GM12878 (cell line): ENCODE data around the gene C9orf40. TPM values are rescaled to one million over a fixed set of nuclear protein-coding genes. Genes with fewer than 3 reads are reported as not detected.

Experiments used
- BMI1 ChIP-seq: fragments of 450-650 bp; IDR thresholded peaks from 2 replicates; pipeline ENCODE4 v1.6.1; 2016; ENCODE audit warnings: mild to moderate bottlenecking, moderate library complexity, borderline replicate concordance
- CREB1 ChIP-seq: IDR thresholded peaks from 2 replicates; pipeline ENCODE4 v1.6.1; 2012; ENCODE audit warnings: low read depth, mild to moderate bottlenecking, inconsistent platforms
- DPF2 ChIP-seq: fragments of 450-650 bp; IDR thresholded peaks from 2 replicates; pipeline ENCODE4 v1.6.1; 2017; ENCODE audit warnings: mild to moderate bottlenecking
- EP300 ChIP-seq, 2 experiments: fragments of 150-350 bp in 1 of 2; IDR thresholded peaks; 2 replicates each; pipeline ENCODE4 v1.6.1; 2011 to 2012; ENCODE audit warnings: low read depth in 2 of 2, low read length in 2 of 2, borderline replicate concordance in 1 of 2, improper control_type of control experiment in 1 of 2, inconsistent platforms in 1 of 2; ENCODE audit not compliant: control insufficient read depth in 1 of 2
- JUNB ChIP-seq: IDR thresholded peaks from 2 replicates; pipeline ENCODE4 v1.6.1; 2016; ENCODE audit warnings: antibody characterized with exemption, mild to moderate bottlenecking
- KDM1A ChIP-seq: fragments of 200-600 bp; sonication (generic); IDR thresholded peaks from 2 replicates; pipeline ENCODE4 v1.6.1; 2016; ENCODE audit warnings: borderline replicate concordance
- MXI1 ChIP-seq: fragments of 150-350 bp; IDR thresholded peaks from 2 replicates; pipeline ENCODE4 v1.6.1; 2011; ENCODE audit warnings: low read depth, mild to moderate bottlenecking, inconsistent platforms, low read length, improper control_type of control experiment
- NFYA ChIP-seq: IDR thresholded peaks from 2 replicates; pipeline ENCODE4 v1.6.1; 2011; ENCODE audit warnings: low read depth, mild to moderate bottlenecking, low read length, improper control_type of control experiment, borderline replicate concordance
- NR2C1 ChIP-seq: fragments of 450-650 bp; IDR thresholded peaks from 2 replicates; pipeline ENCODE4 v1.6.1; 2017; ENCODE audit warnings: antibody characterized with exemption, mild to moderate bottlenecking, moderate library complexity
- NR2F1 ChIP-seq: fragments of 450-650 bp; conservative IDR thresholded peaks from 2 replicates; pipeline ENCODE4 v1.6.1; 2017; ENCODE audit warnings: mild to moderate bottlenecking
- SMC3 ChIP-seq: IDR thresholded peaks from 2 replicates; pipeline ENCODE4 v1.6.1; 2011; ENCODE audit warnings: low read length, improper control_type of control experiment, borderline replicate concordance
- SRF ChIP-seq, 2 experiments: IDR thresholded peaks; 2 replicates each; pipeline ENCODE4 v1.6.1; 2011; ENCODE audit warnings: low read depth in 2 of 2, low read length in 2 of 2, mild to moderate bottlenecking in 1 of 2, moderate library complexity in 1 of 2
- SUPT20H ChIP-seq: IDR thresholded peaks from 2 replicates; pipeline ENCODE4 v1.6.1; 2011; ENCODE audit warnings: low read depth, mild to moderate bottlenecking, low read length, moderate library complexity, borderline replicate concordance; ENCODE audit not compliant: control insufficient read depth
- TCF12 ChIP-seq: IDR thresholded peaks from 2 replicates; pipeline ENCODE4 v1.6.1; 2011; ENCODE audit warnings: low read depth, mild to moderate bottlenecking, low read length
- polyA plus RNA-seq, 11 experiments: library from polyadenylated mRNA; depleted of rRNA in 4 of 11; unstranded in 6 of 11; stranded (reverse) in 5 of 11; fragments of >200 nt; fragmentation: Nextera tagmentation in 4 of 11; fragmentation: Illumina TruSeq in 1 of 11; extraction: Ambion mirVana in 4 of 11; extraction: Trizol in 1 of 11; gene quantifications; 1 replicate in 1 of 11; 2 replicates in 10 of 11; pipeline versions ENCODE4 v1.2.1 to v1.2.3, GENCODE V29; 2011 to 2016; ENCODE audit warnings: inconsistent platforms in 2 of 11, missing spikeins in 2 of 11, low read depth in 1 of 11
- total RNA-seq, 4 experiments: library from RNA; depleted of rRNA in 3 of 4; stranded (reverse); fragments of >200 nt in 3 of 4; fragmentation: Illumina TruSeq in 1 of 4; extraction: Trizol in 1 of 4; gene quantifications; 2 replicates each; pipeline versions ENCODE4 v1.2.1 to v1.2.3, GENCODE V29; 2013 to 2021
- TF ChIP-seq, protein P1 (sequence below): fragments of 450-650 bp; IDR thresholded peaks from 2 replicates; pipeline ENCODE4 v1.6.1; 2017; ENCODE audit warnings: mild to moderate bottlenecking, low read depth, inconsistent platforms; ENCODE audit not compliant: poor library complexity, severe bottlenecking
- TF ChIP-seq, protein P2 (sequence below): fragments of 450-650 bp; IDR thresholded peaks from 2 replicates; pipeline ENCODE4 v1.6.1; 2017; ENCODE audit warnings: antibody characterized with exemption, mild to moderate bottlenecking, moderate library complexity
- TF ChIP-seq, protein P3 (sequence below): fragments of 450-650 bp; IDR thresholded peaks from 2 replicates; pipeline ENCODE4 v1.6.1; 2017; ENCODE audit warnings: mild to moderate bottlenecking, moderate library complexity
- TF ChIP-seq, protein P4 (sequence below): fragments of 450-650 bp; IDR thresholded peaks from 2 replicates; pipeline ENCODE4 v1.6.1; 2016; ENCODE audit warnings: mild to moderate bottlenecking

C9orf40 gene
- total and polyA plus RNA-seq, 10 of the 15 experiments (the other 5 are each of a cell fraction or from before 2014, with no cell fraction given), result 6.8 to 30.9 (median 11.5) TPM

DNA sequence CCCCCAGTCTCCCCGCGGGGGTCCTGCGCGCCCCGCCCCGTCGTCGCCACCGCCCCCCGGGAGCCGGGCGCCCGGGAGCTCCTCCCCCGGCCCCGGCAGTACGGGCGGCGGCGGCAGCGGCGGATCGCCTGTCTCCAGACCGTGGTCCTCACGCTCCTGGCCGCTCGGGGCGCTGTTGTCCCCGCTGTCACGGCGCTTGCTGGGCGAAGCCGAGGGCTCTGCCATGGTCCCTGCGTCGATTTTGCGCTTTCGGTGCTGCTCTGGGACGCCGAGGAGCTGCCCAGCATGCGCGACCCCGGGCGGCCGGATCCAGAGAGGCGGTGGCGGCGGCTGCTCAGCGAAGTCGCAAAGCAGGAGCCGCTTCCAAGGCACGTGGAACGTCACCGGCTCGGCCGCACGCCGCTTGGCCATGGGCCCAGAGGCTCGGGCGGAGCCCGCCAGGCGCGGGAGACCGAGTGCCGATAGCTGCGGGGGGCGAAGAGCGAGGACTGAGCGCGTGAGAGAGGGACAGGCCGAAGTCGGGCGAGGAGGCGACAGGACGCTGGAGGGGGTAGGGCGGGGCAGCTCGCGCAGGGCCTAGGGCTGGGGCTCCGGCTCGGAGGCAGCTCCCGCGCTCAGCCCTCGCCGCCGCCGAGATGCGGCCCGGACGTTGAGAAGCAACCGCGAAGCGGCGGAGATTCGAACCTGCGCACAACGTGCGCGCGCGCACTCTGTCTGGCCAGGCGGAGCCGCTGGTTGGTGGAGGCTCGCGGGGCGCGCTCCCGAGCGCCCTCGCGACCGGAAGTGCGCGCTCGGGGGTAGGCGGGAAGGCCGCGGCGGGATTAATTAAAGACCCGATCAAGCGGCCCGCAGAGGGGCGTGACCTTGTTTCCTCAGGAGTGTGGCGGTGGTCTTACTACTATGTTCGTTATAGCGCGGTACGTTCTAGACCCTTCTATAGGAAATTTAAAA is at the start of gene C9orf40 (continued):
- TF ChIP-seq, protein P1, sequence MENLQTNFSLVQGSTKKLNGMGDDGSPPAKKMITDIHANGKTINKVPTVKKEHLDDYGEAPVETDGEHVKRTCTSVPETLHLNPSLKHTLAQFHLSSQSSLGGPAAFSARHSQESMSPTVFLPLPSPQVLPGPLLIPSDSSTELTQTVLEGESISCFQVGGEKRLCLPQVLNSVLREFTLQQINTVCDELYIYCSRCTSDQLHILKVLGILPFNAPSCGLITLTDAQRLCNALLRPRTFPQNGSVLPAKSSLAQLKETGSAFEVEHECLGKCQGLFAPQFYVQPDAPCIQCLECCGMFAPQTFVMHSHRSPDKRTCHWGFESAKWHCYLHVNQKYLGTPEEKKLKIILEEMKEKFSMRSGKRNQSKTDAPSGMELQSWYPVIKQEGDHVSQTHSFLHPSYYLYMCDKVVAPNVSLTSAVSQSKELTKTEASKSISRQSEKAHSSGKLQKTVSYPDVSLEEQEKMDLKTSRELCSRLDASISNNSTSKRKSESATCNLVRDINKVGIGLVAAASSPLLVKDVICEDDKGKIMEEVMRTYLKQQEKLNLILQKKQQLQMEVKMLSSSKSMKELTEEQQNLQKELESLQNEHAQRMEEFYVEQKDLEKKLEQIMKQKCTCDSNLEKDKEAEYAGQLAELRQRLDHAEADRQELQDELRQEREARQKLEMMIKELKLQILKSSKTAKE, result no peak
- TF ChIP-seq TCF12 (no peak), KDM1A (no peak), DPF2 (0 out of 2 replicates have a peak, but pooled peaks have one; percentile 77), EP300 (IDR thresholded peaks at IDR 0.05; ENCODE audit: borderline replicate concordance in 1 of 2, control insufficient read depth in 1 of 2, low read depth in 2 of 2, low read length in 2 of 2) (no peak), SRF (IDR thresholded peaks at IDR 0.05; ENCODE audit: low read depth in 2 of 2, low read length in 2 of 2) (no peak), CREB1 (peak; percentile 60; the same call in 1 of the 2 replicates), MXI1 (peak; percentile 73), NR2C1 (0 out of 2 replicates have a peak, but pooled peaks have one; percentile 26), SUPT20H (no peak), SMC3 (peak; percentile 25; the same call in 1 of the 2 replicates), BMI1 (no peak), NFYA (no peak), NR2F1 (0 out of 2 replicates have a peak, but pooled peaks have one; percentile 27), JUNB (no peak)
- TF ChIP-seq, protein P2, sequence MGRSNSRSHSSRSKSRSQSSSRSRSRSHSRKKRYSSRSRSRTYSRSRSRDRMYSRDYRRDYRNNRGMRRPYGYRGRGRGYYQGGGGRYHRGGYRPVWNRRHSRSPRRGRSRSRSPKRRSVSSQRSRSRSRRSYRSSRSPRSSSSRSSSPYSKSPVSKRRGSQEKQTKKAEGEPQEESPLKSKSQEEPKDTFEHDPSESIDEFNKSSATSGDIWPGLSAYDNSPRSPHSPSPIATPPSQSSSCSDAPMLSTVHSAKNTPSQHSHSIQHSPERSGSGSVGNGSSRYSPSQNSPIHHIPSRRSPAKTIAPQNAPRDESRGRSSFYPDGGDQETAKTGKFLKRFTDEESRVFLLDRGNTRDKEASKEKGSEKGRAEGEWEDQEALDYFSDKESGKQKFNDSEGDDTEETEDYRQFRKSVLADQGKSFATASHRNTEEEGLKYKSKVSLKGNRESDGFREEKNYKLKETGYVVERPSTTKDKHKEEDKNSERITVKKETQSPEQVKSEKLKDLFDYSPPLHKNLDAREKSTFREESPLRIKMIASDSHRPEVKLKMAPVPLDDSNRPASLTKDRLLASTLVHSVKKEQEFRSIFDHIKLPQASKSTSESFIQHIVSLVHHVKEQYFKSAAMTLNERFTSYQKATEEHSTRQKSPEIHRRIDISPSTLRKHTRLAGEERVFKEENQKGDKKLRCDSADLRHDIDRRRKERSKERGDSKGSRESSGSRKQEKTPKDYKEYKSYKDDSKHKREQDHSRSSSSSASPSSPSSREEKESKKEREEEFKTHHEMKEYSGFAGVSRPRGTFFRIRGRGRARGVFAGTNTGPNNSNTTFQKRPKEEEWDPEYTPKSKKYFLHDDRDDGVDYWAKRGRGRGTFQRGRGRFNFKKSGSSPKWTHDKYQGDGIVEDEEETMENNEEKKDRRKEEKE, result no peak
- TF ChIP-seq, protein P3, sequence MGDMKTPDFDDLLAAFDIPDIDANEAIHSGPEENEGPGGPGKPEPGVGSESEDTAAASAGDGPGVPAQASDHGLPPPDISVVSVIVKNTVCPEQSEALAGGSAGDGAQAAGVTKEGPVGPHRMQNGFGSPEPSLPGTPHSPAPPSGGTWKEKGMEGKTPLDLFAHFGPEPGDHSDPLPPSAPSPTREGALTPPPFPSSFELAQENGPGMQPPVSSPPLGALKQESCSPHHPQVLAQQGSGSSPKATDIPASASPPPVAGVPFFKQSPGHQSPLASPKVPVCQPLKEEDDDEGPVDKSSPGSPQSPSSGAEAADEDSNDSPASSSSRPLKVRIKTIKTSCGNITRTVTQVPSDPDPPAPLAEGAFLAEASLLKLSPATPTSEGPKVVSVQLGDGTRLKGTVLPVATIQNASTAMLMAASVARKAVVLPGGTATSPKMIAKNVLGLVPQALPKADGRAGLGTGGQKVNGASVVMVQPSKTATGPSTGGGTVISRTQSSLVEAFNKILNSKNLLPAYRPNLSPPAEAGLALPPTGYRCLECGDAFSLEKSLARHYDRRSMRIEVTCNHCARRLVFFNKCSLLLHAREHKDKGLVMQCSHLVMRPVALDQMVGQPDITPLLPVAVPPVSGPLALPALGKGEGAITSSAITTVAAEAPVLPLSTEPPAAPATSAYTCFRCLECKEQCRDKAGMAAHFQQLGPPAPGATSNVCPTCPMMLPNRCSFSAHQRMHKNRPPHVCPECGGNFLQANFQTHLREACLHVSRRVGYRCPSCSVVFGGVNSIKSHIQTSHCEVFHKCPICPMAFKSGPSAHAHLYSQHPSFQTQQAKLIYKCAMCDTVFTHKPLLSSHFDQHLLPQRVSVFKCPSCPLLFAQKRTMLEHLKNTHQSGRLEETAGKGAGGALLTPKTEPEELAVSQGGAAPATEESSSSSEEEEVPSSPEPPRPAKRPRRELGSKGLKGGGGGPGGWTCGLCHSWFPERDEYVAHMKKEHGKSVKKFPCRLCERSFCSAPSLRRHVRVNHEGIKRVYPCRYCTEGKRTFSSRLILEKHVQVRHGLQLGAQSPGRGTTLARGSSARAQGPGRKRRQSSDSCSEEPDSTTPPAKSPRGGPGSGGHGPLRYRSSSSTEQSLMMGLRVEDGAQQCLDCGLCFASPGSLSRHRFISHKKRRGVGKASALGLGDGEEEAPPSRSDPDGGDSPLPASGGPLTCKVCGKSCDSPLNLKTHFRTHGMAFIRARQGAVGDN, result no peak
- TF ChIP-seq, protein P4, sequence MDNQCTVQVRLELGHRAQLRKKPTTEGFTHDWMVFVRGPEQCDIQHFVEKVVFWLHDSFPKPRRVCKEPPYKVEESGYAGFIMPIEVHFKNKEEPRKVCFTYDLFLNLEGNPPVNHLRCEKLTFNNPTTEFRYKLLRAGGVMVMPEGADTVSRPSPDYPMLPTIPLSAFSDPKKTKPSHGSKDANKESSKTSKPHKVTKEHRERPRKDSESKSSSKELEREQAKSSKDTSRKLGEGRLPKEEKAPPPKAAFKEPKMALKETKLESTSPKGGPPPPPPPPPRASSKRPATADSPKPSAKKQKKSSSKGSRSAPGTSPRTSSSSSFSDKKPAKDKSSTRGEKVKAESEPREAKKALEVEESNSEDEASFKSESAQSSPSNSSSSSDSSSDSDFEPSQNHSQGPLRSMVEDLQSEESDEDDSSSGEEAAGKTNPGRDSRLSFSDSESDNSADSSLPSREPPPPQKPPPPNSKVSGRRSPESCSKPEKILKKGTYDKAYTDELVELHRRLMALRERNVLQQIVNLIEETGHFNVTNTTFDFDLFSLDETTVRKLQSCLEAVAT, result no peak
